Measurements from ENCODE around the gene SLC12A7.

GRCh38 chr5:1048162-1048721 lies 63.6 kb downstream of the SLC12A7 start:
- TF ChIP-seq EZH2 (IDR thresholded peaks at IDR 0.05) (no peak), POLR2AphosphoS5 (IDR thresholded peaks at IDR 0.05; ENCODE audit: borderline replicate concordance, low read depth, low read length) (no peak), FOXP2 (optimal IDR thresholded peaks at IDR 0.05; ENCODE audit: control extremely low read depth, extremely low read length, insufficient read depth) (no peak)

Measured in SK-N-MC (cell line).